Neural progenitor cell (in vitro differentiated cells): ENCODE results near the gene GET3.

Experiments used
- CTCF ChIP-seq: fragments of 200-600 bp; sonication (generic); IDR thresholded peaks from 2 replicates; pipeline ENCODE4 v1.5.1; 2017; ENCODE audit warnings: antibody characterized with exemption, mild to moderate bottlenecking
- EZH2 ChIP-seq: fragments of 200-600 bp; sonication (generic); IDR thresholded peaks from 2 replicates; pipeline ENCODE4 v1.6.1; 2017; ENCODE audit warnings: antibody characterized with exemption, mild to moderate bottlenecking, moderate library complexity

GRCh38 chr19:12727745-12728433, 9.4 kb upstream of the GET3 start:
- TF ChIP-seq EZH2 (no peak), CTCF (no peak)
